Measurements from ENCODE around the gene FANK1.

The FANK1 gene

DNA sequence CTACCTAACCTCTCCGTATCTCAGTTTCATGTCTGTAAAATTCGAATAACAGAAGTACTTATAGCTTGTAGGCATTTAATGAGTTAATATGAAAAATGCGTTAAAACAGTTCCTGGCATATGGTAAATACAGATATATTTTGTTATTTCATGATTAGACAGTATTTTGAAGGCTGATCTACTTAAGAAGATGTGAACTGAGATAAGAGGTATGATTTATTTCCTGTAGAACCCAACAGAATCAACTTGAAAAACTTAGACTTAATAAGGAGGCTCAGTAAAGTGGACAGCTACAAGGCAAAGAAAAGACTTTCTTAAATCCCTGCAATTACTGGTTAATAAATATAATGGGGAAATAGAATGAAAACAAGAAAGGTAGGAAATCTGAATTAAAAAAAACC is 103.3 kb downstream of the FANK1 start:
- no CpG with 5 or more reads among the region's 3 CpGs for WGBS (ENCODE audit: extremely low coverage, insufficient coverage, insufficient read length)
- Histone ChIP-seq H2AFZ (ENCODE audit: insufficient read depth, low read length, poor library complexity) (no peak overlapping the region), H2BK12ac (ENCODE audit: low read length) (no peak overlapping the region)

DNA sequence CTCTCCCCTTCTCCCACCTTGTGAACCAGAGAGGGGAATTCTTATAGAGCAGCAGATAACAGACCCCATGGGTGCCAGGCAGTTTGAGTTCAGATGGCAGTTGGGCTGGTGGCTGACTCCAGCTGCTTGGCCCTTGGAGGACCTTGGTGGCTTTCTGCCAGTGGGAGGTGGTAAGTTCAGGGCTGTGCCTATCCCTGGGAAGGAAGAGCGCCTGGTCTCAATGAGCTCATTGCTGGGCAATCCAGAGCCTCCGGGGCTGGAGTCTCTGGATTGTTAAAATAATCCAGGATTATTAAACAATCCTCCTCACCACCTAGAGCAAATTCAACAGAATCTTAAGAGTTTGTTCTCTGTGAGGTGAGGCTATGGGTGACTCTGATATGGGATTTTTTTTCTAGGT is 105.2 kb downstream of the FANK1 start:
- Histone ChIP-seq H3K36me3 (ENCODE audit: control insufficient read depth in 1 of 2, insufficient read depth in 2 of 2, low read length in 2 of 2) (peaks cover 0 to 6% of the 10 kb centered on the region in 2 experiments), H2AK5ac (ENCODE audit: low read length) (no peak overlapping the region), H3K79me1 (ENCODE audit: low read length) (no peaks in the 10 kb centered on the region), H3K23ac (ENCODE audit: low read length) (no peak overlapping the region), H4K8ac (ENCODE audit: low read depth, low read length) (no peak overlapping the region), H3K9me3 (ENCODE audit: insufficient read depth, low read depth, low read length) (peaks cover 2% of the 10 kb centered on the region), H2AFZ (ENCODE audit: insufficient read depth, low read length, poor library complexity) (no peak overlapping the region), H3K4me2 (ENCODE audit: low read length) (no peak overlapping the region), H3K18ac (ENCODE audit: low read length) (no peak overlapping the region), H2BK5ac (ENCODE audit: low read depth, low read length, poor library complexity) (no peak overlapping the region), H4K12ac (ENCODE audit: low read depth, low read length) (no peak overlapping the region), H3K4me3 (ENCODE audit: low read depth, low read length) (no peak overlapping the region), H2BK12ac (ENCODE audit: low read length) (no peak overlapping the region), H3K4me1 (ENCODE audit: control insufficient read depth in 1 of 2, insufficient read depth in 2 of 2, low read length in 2 of 2) (peaks cover 0 to 2% of the 10 kb centered on the region in 2 experiments), H3K27ac (ENCODE audit: low read depth, low read length) (no peak overlapping the region), H3K4ac (ENCODE audit: low read depth, low read length) (no peak overlapping the region), H2BK120ac (ENCODE audit: insufficient read depth, low read length, poor library complexity) (no peak overlapping the region), H4K91ac (ENCODE audit: low read depth, low read length) (no peak overlapping the region), H3K14ac (ENCODE audit: low read length) (no peak overlapping the region), H3K27me3 (ENCODE audit: insufficient read depth, low read length) (no peaks in the 10 kb centered on the region), H3K9ac (ENCODE audit: low read length) (no peak overlapping the region), H3K79me2 (ENCODE audit: control insufficient read depth, insufficient read depth, low read length, poor library complexity) (no peaks in the 10 kb centered on the region)
- WGBS (ENCODE audit: extremely low coverage, insufficient coverage, insufficient read length) = no CpG with 5 or more reads among the region's 2 CpGs
- DNase-seq = peak; percentile 66 to 81

More for the DNA sequence above, 103.3 kb downstream of the FANK1 start:
- Histone ChIP-seq H3K14ac (ENCODE audit: low read length) (no peak overlapping the region), H3K4me3 (ENCODE audit: low read depth, low read length) (no peak overlapping the region), H3K4me2 (ENCODE audit: low read length) (no peak overlapping the region), H4K91ac (ENCODE audit: low read depth, low read length) (no peak overlapping the region), H2BK120ac (ENCODE audit: insufficient read depth, low read length, poor library complexity) (no peak overlapping the region), H2BK5ac (ENCODE audit: low read depth, low read length, poor library complexity) (no peak overlapping the region), H3K23ac (ENCODE audit: low read length) (no peak overlapping the region), H3K36me3 (ENCODE audit: control insufficient read depth in 1 of 2, insufficient read depth in 2 of 2, low read length in 2 of 2) (peaks cover 0 to 6% of the 10 kb centered on the region in 2 experiments), H3K4me1 (ENCODE audit: control insufficient read depth in 1 of 2, insufficient read depth in 2 of 2, low read length in 2 of 2) (peaks cover 0 to 2% of the 10 kb centered on the region in 2 experiments), H3K27me3 (ENCODE audit: insufficient read depth, low read length) (no peaks in the 10 kb centered on the region), H3K27ac (ENCODE audit: low read depth, low read length) (no peak overlapping the region), H2AK5ac (ENCODE audit: low read length) (no peak overlapping the region), H3K9me3 (ENCODE audit: insufficient read depth, low read depth, low read length) (peaks cover 2% of the 10 kb centered on the region), H3K4ac (ENCODE audit: low read depth, low read length) (no peak overlapping the region), H3K9ac (ENCODE audit: low read length) (no peak overlapping the region), H3K18ac (ENCODE audit: low read length) (no peak overlapping the region), H3K79me2 (ENCODE audit: control insufficient read depth, insufficient read depth, low read length, poor library complexity) (no peaks in the 10 kb centered on the region), H3K79me1 (ENCODE audit: low read length) (no peaks in the 10 kb centered on the region), H4K8ac (ENCODE audit: low read depth, low read length) (no peak overlapping the region), H4K12ac (ENCODE audit: low read depth, low read length) (no peak overlapping the region)
- no peak for DNase-seq

DNA sequence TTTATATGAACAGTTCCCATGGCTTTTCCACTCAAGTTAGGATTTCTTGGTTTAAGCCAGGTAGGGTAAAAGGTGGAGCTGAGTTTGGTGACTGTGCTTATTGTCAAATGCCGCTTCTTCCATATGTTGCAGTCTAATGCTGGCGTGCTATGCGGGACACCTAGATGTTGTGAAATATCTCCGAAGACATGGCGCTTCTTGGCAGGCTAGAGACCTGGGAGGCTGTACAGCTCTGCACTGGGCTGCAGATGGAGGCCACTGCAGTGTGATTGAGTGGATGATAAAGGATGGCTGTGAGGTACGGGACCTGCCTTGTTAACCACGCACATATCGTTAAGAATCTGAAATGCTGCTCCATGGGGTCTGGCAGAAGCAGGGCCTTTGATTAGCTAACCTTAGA is 108.4 kb downstream of the FANK1 start:
- no CpG with 5 or more reads among the region's 8 CpGs for WGBS (ENCODE audit: extremely low coverage, insufficient coverage, insufficient read length)
- no peak overlapping the region for H4K91ac ChIP-seq (ENCODE audit: low read depth, low read length)
- no peak overlapping the region for H3K4me3 ChIP-seq (ENCODE audit: low read depth, low read length)
- no peak overlapping the region for H4K8ac ChIP-seq (ENCODE audit: low read depth, low read length)
- H3K79me2 ChIP-seq (ENCODE audit: control insufficient read depth, insufficient read depth, low read length, poor library complexity) = no peaks in the 10 kb centered on the region
- peaks cover 2% of the 10 kb centered on the region for H3K9me3 ChIP-seq (ENCODE audit: insufficient read depth, low read depth, low read length)
- H2BK12ac ChIP-seq (ENCODE audit: low read length) = no peak overlapping the region
- peaks cover 2 to 3% of the 10 kb centered on the region in 2 experiments for H3K36me3 ChIP-seq (ENCODE audit: control insufficient read depth in 1 of 2, insufficient read depth in 2 of 2, low read length in 2 of 2)
- no peak overlapping the region for H3K23ac ChIP-seq (ENCODE audit: low read length)
- no peaks in the 10 kb centered on the region for H3K79me1 ChIP-seq (ENCODE audit: low read length)
- H3K9ac ChIP-seq (ENCODE audit: low read length) = no peak overlapping the region
- peak in 1 of 2 donors; percentile 58 for DNase-seq
- H3K14ac ChIP-seq (ENCODE audit: low read length) = no peak overlapping the region
- no peak overlapping the region for H3K27ac ChIP-seq (ENCODE audit: low read depth, low read length)
- H2AFZ ChIP-seq (ENCODE audit: insufficient read depth, low read length, poor library complexity) = no peak overlapping the region
- H3K4me1 ChIP-seq (ENCODE audit: control insufficient read depth in 1 of 2, insufficient read depth in 2 of 2, low read length in 2 of 2) = peaks cover 0 to 2% of the 10 kb centered on the region in 2 experiments
- no peak overlapping the region for H2BK5ac ChIP-seq (ENCODE audit: low read depth, low read length, poor library complexity)
- H3K4ac ChIP-seq (ENCODE audit: low read depth, low read length) = no peak overlapping the region
- H4K12ac ChIP-seq (ENCODE audit: low read depth, low read length) = no peak overlapping the region
- no peak overlapping the region for H2BK120ac ChIP-seq (ENCODE audit: insufficient read depth, low read length, poor library complexity)
- no peaks in the 10 kb centered on the region for H3K27me3 ChIP-seq (ENCODE audit: insufficient read depth, low read length)
- no peak overlapping the region for H3K18ac ChIP-seq (ENCODE audit: low read length)
- H3K4me2 ChIP-seq (ENCODE audit: low read length) = no peak overlapping the region
- H2AK5ac ChIP-seq (ENCODE audit: low read length) = no peak overlapping the region

DNA sequence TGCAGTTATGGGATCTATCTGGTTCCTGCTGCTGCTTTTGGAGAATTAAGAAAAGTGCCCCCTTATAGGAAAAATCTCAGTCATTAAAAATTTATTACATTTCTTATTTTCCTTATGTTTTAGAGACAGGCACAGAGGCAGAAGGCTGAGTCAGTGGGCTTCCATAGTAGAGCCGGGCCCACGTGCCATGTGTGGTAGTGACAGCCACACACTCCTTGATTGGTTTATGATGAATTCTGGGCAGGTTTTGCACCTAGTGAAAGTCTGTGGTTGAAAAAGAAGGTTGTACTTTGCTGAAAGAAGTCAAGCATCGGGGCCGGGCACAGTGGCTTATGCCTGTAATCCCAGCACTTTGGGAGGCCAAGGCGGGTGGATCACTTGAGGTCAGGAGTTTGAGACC is 109.9 kb downstream of the FANK1 start:
- H4K91ac ChIP-seq (ENCODE audit: low read depth, low read length) = no peak overlapping the region
- no peak for DNase-seq
- H2BK5ac ChIP-seq (ENCODE audit: low read depth, low read length, poor library complexity) = no peak overlapping the region
- peaks cover 2 to 3% of the 10 kb centered on the region in 2 experiments for H3K36me3 ChIP-seq (ENCODE audit: control insufficient read depth in 1 of 2, insufficient read depth in 2 of 2, low read length in 2 of 2)
- no peak overlapping the region for H3K23ac ChIP-seq (ENCODE audit: low read length)
- no peak overlapping the region for H3K4me3 ChIP-seq (ENCODE audit: low read depth, low read length)
- H4K8ac ChIP-seq (ENCODE audit: low read depth, low read length) = no peak overlapping the region
- no peak overlapping the region for H2AK5ac ChIP-seq (ENCODE audit: low read length)
- H3K18ac ChIP-seq (ENCODE audit: low read length) = no peak overlapping the region
- H3K27ac ChIP-seq (ENCODE audit: low read depth, low read length) = no peak overlapping the region
- no peak overlapping the region for H3K4me2 ChIP-seq (ENCODE audit: low read length)
- no peak overlapping the region for H3K14ac ChIP-seq (ENCODE audit: low read length)
- no peaks in the 10 kb centered on the region for H3K79me1 ChIP-seq (ENCODE audit: low read length)
- no peak overlapping the region for H3K9ac ChIP-seq (ENCODE audit: low read length)
- WGBS (ENCODE audit: extremely low coverage, insufficient coverage, insufficient read length) = no CpG with 5 or more reads among the region's 5 CpGs
- no peak overlapping the region for H3K4ac ChIP-seq (ENCODE audit: low read depth, low read length)
- H2BK120ac ChIP-seq (ENCODE audit: insufficient read depth, low read length, poor library complexity) = no peak overlapping the region
- H4K12ac ChIP-seq (ENCODE audit: low read depth, low read length) = no peak overlapping the region
- H3K4me1 ChIP-seq (ENCODE audit: control insufficient read depth in 1 of 2, insufficient read depth in 2 of 2, low read length in 2 of 2) = peaks cover 0 to 2% of the 10 kb centered on the region in 2 experiments
- H3K27me3 ChIP-seq (ENCODE audit: insufficient read depth, low read length) = no peaks in the 10 kb centered on the region
- H3K9me3 ChIP-seq (ENCODE audit: insufficient read depth, low read depth, low read length) = peaks cover 2% of the 10 kb centered on the region
- H2AFZ ChIP-seq (ENCODE audit: insufficient read depth, low read length, poor library complexity) = no peak overlapping the region
- no peak overlapping the region for H2BK12ac ChIP-seq (ENCODE audit: low read length)
- H3K79me2 ChIP-seq (ENCODE audit: control insufficient read depth, insufficient read depth, low read length, poor library complexity) = no peaks in the 10 kb centered on the region

All from trophoblast cell (in vitro differentiated cells and primary cell).